Globus pallidus (tissue), 1 donor: ENCODE data around the gene RHD.
"Not testable (repeated sequence)": the region's sequence is repeated elsewhere in the genome, so short reads cannot be mapped to it uniquely, and the experiment has no call there.

Experiments used
- DNase-seq: peaks from one replicate; pipeline ENCODE4 v3.0.0-alpha.2; 2015; ENCODE audit warnings: low spot score

The RHD gene

GRCh38 chr1:25356441-25356840 is 84.1 kb downstream of the RHD start:
- DNase-seq = no peak

GRCh38 chr1:25356848-25357247 is 84.5 kb downstream of the RHD start:
- no peak for DNase-seq

GRCh38 chr1:25360596-25361581 is 88.6 kb downstream of the RHD start:
- no peak for DNase-seq

- DNase-seq = no peak
Observed at GRCh38 chr1:25361901-25362300, 89.6 kb downstream of the RHD start.

GRCh38 chr1:25362634-25363559 is 90.6 kb downstream of the RHD start:
- DNase-seq = not testable (repeated sequence)

GRCh38 chr1:25369241-25369640 is 96.9 kb downstream of the RHD start:
- no peak for DNase-seq

GRCh38 chr1:25369691-25370271 is 97.5 kb downstream of the RHD start:
- not testable (repeated sequence) for DNase-seq

GRCh38 chr1:25371757-25372156 is 99.4 kb downstream of the RHD start:
- DNase-seq = not testable (repeated sequence)

- DNase-seq = not testable (repeated sequence)
Observed at GRCh38 chr1:25378367-25378766, 106.1 kb downstream of the RHD start.
